Mucosa of gallbladder (tissue), 1 donor: ENCODE data around the gene SND1. TPM values are rescaled to one million over a fixed set of nuclear protein-coding genes. Genes with fewer than 3 reads are reported as not detected.

Source experiments
- DNase-seq: peaks from one replicate; pipeline ENCODE4 v3.0.0-alpha.2; 2020; ENCODE audit warnings: low spot score
- total RNA-seq: library from RNA; stranded (reverse); gene quantifications from one replicate; pipeline ENCODE4 v1.2.1, GENCODE V29; 2021
- donor health status: DM: no; HTN: no; CAD: no.

Gene SND1
- total RNA-seq, 1 donor from 2014 or later = 136 TPM

DNA sequence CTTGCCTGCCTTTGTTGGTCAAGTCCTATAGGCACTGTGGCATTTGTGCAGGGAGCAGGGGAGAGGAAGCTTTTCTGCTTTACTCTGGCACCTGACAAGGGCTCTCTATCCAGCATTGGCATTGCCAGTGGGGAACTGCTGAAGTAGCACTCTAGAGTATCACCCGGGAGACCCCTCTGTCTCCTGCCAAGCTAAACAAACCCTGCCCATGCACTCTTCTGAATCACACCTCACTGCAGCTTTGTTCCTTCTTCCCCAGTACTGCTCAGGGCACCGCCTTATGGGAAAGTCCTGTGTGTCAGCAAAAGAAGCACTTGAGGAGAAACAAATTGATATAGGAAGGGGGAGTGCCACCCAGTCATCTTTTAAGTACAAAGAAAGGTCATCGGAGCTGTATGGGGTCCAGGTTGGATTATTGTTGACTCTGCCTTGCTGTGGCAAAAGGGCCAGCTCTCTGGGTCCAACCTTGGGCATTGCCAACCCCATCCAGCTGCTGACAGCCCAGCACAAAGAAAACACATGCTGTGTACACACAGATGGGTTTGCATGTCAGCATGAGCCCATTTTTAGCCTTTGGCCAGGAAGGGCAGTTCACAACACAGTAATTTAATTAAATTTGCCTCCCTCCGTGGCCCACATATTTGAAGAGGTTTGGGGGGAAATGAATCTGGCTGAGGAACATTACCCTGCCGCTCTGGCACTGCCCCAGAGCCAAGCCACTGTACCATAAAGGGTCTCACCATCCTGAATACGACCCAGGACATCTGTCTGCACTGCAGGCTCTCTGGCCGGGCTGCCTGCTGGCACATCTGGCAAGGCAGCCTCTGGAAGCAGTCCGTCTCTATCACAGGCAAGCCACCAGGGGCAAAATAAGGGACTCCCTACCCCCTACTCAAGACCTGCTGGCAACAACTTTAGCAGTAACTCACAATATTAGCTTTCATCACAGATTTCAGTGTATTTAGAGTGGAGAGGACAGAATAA lies 366.2 kb downstream of the SND1 start:
- no peak for DNase-seq

DNA sequence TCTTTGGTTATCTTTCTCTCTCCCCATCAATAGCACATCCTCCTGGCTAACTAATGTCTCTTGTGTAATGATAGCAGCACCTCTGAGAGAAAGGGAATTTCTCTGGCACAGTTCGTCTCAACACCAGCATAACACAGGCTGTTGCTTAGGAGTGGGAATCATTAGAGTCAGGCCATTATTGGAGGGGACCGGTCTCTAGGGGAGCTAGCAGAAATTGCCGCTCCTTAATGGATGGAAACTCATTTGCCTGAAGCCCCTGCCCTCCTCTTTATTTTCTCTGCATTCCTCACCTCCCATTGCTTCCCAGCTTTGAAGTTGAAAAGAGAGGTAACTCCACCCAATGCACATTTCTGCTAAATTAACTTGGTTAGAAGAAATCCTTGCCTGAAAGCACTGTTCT lies 367.3 kb downstream of the SND1 start:
- no peak for DNase-seq

DNA sequence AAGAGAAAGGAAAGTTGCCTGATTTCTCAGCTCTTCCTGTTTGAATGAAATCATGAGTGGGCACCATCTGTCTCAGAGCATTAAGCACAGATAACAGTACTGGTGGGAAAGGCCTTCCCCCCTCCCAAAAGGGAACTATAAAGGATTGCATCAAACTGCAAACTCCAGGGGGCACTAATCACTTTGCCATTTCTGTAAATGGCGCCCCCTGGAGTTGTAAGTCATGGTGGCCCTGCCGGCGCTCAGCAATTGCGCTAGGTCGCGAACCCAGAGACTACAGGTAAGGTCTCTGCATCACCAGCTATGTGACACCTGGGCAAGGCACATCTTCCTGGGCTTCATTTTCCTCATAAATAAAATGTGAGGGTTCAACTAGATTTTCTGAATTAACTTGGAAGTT lies 368.2 kb downstream of the SND1 start:
- no peak for DNase-seq

DNA sequence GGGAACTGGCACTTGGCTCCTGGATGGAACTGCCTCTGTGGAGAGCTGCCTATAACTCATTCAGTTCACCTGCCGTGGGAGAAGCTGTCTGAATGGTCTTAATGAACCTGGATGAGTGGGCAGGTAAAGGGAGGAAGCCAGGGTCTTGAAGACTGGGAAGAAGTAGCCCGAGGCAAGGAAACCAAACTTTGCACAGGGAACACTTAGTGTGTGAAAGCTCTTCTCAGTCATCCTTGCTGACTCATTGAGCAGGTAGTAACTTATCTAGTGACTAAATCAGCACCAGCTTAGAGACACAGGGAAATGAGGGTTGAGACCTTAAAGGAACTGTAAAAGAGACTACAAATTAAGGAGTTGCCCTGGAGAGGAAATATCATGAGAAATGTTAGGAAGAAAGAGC lies 369.4 kb downstream of the SND1 start:
- no peak for DNase-seq

DNA sequence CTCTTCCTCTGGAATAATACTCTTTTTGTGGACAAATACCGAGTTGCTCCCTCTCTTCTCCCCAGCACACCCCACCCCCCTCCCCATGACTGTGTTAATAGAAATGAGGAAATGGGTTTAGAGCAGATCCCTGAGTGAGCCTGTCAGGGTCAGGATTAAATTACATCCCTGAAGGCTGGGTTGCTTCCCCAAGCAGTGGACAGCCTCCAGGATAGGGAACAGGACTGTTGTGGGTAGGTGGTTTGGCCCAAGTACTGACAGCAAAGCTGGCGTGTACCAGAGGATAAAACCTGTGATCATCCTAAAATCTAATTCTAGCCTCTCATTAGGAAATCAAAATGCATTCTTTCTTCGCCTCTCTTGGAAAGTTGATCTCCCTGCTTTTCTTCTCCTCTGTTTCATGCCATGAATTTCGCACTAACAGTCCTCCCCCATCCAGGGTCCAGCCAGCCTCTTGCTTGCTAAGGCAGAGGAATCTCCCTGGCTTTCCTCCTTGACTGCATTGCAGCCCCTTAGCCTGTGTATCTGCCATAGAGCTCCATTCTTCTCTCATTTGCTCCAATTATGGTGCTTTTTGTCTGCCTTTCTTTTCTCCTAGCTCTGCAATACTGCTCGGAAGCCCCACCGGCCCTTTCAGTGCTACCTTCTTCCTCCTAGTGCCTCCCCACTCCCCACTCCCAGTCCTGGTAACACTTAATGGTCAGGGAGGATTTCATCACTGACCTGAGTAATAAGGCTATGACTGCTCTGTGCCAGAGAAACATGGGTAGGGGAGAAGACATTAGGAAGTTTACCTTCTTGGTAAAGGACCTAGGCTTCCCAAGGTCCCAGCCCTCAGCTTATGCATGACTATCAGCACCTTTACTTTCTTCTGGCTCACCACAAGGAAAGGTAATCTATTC lies 370.9 kb downstream of the SND1 start:
- DNase-seq = no peak

DNA sequence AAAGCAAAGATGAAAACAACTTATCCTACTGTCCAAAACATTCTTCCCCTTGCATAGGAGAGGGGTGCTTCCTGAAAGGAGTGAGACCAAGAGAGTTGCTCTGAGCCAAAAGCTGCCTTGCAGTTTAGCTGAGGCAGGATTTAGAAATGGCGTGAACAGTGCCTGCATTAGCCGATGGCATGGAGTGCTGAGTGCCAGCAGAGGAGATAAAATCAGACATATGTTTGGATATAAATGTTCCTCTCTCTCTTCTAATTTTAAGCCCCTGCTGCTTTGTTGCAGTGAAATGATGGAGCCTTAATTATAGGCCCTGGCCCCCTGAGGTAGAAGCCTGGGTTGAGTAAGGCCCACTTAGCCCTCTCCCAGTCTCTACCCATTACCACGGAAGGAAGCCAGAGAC lies 372.2 kb downstream of the SND1 start:
- no peak for DNase-seq

DNA sequence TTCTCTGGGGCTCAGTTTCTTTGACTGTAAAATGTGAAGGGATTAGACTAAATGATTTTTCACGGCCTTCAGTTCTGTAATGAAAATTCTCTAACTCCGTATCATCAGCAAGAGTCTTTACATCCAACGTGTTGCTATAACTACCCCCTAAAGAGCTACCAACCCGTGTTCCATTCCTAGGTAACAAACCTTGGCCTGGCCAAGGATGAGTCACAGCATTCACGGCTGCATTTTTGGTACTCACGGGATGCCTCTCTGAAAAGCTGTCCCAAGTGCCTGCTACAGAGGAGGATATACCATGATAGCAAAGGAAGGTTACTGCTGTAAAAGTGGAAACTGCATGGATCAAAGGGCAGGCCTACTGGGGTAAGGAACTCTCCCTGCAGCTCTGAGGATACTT lies 373.4 kb downstream of the SND1 start:
- no peak for DNase-seq

DNA sequence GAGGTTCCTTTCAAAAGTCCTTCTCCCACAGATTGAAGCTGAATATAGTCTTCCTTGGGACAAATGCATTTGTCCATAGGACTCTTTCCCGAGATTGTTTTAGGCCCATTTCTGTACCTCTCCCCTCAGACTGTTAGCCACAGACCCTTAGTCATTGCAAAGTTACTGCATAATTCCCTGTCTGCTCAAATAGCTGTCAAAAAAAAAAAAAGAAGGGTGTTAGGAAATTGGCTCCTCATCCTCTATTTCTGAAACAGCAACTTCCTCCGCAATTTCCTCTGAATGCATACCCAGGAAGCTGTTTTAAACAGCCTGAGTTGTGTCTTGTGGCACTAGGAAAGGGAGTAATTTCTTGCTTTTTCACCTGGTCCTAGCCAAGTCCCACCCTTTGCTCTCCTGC lies 373.8 kb downstream of the SND1 start:
- DNase-seq = no peak

DNA sequence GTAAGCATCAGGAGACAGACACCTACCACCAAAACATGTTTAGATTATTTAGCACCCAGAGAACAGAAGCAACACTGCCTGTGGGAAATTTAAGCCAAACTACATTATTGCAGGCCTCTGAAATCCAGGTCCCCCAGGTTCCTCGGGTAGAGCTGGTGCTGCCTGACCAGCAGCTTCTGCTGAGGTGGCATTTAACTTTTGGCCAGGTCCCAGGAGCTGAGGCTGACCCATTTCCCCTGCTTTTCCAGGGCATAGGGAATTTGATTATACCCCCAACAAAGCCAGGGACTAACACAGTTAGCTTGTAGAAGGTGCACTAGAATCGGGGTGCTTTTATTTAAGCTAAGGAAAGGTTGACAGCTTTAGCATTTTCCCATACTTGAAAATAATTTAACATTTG lies 374.6 kb downstream of the SND1 start:
- no peak for DNase-seq

DNA sequence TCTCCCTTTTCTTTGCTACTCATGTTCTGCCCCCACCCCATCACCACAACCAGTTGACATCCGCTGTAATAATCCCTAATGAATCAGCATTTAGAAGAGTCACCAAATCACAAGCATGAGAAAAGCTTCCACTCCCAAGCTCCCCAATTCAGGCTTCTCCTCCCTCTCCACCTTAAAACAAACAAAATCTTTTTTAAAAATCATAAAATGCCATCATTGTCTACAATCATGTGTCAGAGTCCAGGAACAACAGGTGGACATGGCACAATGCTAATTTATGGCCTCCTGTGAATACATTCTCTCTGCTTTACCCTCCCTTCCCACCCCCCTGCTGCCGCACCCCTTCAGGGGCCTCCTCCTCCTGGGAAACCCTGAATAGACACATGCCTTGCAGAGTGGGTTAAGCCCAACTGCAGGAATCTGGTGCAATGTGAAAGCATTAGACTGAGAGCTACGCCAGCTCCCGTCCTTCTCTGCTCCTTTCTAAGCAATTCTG lies 375.5 kb downstream of the SND1 start:
- DNase-seq = no peak

DNA sequence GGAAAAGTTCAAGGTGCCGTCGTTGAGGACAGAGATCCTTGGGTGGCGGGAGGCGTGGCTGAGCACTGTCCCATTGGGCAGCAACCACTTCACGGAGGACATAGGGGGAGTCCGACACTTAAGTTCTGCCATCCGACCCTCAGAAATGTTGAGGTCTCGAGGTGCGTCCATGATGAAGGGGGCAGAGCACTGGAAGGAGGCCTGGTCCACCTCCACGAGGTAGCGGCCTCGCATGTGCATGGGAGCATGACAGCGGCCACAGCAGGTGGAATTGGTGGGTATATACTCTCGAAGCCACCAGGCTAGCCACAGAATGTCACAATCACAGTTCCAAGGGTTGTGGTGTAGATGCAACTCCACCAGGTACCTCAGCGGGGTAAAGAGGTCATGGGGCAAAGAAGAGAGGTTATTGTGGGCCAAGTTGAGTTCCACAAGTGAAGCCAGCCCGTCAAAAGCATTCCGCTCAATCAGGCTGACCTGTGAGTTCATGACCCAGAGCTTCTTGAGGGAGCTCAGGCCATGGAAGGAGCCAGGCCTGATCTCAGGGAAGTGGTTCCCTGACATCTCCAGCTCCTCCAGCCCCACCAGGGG lies 377.5 kb downstream of the SND1 start:
- no peak for DNase-seq

DNA sequence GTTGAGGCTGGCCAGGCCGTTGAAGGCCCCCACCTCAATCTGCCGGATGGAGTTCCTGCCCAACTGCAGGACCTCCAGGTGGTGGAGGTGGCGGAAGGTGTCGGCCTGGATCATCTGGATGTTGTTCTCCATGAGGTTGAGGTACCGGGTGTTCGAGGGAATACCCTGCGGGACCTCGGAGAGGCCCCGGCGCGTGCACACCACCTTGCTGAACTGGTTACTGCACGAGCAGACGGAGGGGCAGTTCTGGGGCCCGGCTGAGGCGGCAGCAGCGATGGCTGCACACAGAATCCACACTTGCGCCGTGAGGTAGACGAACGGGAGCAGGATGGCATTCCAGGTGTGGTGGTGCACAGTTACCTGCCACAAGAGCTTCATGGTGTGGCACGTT lies 378.3 kb downstream of the SND1 start:
- no peak for DNase-seq

DNA sequence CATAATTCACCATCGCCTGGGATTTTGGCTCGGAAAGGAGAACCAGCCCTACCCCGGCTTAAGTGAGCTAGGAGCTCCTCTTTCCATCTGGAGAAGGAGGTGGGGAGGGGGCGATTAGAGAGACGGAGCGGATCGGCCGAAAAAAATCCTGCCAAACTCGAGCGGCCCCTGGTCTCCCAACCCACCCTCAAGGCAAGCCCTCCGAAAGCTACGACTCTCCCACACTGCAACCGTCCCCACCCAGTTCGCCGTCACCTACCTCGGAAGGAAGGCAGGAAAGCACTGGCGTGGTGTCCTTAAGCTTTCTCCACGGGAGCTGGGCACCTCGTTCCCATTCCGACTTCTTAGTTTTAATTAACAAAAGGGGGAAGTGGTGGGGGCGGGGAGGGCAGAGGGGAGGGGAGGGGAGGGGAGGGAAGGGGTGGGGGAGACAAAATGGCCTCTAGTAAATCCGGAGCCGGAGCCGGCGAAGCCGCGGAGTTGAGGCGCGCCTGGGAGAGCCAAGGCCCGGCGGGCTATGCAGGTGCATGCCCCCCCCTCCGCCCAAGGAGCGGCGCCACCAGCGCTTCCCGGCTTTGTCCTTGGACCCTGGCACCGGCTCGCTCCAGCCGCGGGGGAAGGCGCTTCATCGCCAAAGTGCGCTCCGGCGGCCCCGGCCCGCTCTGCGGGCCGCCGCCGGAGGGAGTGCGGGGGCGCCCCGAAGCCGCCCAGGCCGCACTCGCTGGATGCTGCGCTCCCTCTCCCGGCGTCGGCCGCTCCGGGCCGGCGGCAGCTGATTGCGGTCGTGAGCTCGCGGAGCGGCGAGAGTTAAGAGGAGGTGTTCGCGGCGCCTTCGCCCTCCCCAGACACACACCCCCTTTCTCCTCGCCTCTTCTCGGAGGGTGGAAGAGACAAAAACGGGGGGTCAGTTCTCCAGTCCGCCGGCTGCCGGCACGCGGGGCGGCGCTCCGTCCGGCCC lies 378.9 kb downstream of the SND1 start, which contains the start of gene LRRC4:
LRRC4 (minus strand) TSS at position 784 of the 958 bp plus-strand sequence. CDS start 797 bp downstream, outside the sequence.
- DNase-seq = no peak

DNA sequence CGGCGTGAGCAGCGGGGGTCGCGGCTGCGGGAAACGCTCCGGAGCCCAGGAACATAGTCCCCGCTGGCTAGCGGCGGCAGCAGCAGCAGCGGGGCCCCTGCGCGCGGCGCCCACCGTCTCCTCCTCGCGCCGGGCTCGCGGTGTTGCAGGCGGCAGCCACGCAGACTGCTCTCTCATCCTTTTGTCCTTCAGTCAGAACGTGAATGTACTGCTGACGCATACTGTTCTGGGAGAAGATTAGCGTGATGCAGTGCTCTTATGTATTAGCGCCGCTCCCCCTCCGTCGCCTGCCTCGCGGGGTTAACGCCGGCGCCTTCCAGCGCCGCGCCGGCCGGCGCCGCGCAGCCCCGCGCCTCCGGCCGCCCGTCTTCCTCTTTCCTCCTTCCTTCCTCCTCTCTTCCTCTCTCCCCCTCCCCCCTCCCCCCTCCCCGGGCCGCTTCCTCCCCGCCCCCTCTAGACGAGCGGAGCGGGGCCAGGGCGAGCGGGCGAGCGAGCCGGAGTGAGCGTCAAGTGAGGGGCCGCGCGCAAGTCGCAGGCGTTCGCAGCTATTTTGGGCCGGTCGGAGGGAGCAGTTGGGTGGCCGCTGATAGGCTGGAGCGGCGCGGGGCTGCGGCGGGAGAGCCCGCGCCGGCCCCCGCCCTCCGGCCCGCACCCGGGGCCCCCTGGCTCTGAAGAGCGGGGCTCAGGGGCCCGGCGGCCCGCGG lies 380.1 kb downstream of the SND1 start:
- peak; percentile 44 for DNase-seq

DNA sequence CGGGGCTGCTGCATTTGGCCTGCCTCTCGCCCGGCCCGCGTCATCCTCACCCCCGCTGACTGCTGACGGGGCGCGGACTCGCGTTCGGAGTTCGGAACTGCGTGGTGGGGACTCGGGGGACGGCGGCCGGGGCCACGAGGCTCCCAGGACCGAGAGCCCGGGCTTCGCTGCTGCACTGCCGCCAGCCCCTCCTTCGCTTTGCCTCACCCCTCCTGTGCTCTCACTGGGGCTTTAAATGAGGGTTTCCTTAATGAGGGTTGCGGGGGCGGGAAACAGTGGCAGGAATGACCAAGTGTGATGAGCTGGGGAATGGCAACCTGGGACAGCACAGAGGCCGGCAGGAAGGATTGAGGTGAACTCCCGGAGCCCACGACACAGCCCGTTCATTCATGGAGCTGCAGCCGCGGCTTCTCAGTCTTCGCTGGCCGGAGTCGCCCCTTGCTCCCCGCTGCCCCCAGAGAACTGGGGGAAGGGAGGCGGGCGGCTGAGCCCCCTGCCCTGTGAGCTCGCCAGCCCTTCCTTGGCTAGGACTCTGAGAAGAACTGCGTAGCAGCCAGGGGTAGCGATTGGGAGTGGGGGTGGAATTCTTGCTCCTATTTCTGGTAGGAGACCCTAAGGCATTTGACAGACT lies 380.7 kb downstream of the SND1 start:
- DNase-seq = no peak

DNA sequence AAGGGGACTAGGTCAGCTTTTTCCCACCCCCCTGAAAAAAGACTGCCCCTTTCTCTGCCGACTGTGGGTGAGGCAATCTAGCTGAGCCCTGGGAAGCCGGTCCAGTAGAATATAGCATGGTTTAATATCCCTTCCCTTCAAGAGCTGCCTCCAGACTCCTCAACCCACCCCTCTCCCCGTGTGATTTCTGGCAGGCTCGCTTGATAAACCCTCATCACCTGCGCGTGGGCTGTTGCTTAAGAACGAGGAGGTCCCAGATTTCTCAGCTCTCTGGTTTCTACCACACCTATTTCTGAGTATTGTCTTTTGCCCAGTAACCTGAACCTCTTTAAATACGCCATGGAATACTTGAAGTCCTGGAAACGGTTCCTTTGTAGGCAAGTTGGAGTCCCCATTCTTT lies 381.3 kb downstream of the SND1 start:
- no peak for DNase-seq

DNA sequence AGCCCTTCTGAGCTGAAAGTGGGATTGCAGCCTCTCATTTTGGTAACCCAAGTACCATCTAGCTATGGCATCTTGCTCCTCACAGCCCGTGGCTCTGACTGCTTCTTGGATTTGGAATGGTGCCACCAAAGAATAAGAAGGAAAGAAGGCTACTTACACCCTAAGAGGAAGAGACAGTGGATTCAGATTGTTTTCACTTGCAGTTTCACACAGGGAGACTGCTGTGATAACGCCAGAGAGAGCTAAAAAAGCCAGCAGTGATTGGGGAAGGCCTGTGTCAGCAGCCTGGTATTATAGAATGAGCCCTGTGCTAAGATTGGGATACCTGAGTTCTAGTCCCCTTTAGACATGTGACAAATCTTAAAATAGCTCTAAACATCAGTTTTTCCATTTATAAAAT lies 382.8 kb downstream of the SND1 start:
- no peak for DNase-seq

DNA sequence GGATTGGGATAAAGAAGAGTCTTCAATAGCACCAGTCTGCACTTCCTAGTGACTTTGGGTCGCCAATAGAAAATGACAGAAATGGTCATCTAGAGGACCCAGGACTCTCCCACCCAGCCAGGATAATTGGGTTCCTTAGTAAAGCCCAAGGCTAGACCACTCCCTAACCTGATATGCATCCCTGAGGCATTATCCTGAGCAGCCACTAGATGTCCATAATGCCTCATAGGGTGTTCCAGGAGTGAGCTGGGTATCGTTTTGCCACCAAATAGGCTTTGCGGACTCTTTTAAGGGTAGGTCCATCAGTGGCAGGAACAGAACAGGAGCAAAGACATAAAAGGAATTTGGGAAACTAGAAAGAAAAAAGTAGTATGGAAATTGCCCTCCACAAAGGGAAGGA lies 383.7 kb downstream of the SND1 start:
- DNase-seq = no peak

DNA sequence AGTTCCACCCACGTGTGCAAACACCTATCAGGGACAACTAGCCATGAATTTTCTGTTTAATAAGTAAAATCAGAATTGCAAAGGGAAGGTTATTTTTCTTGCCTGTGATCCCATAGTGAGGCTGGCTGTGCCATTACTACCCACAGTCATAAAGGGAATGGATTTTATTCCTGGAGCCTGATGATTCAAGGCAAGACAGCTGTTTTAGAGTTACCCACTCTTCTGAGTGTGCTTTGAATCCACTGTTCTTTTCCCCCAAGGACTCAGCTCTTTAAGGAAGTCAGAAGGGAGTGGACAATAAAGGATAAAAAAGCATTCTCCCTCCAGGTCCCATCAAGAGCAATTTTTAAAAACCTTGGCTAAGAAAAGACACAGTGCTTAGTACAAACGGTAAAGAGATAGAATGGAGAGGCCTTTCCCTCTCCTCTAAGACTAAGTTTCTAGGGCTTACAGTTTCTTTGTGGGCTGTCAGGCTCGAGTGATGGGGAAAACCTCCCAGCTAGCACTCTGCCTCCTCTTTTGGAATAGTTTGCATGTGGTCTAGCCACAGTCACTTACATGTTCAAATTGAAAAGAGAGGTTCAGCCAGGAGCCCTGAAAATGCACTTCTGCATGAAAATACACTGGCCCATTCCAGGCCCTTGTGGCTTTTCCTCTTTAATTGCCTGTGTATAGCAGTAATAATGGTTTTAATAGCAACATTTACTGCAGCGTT lies 384.4 kb downstream of the SND1 start:
- no peak for DNase-seq
